Omental fat pad (tissue), 4 donors: Measurements from ENCODE around the gene MFAP5. TPM values are rescaled to one million over a fixed set of nuclear protein-coding genes. Genes with fewer than 3 reads are reported as not detected.

Experiments used
- ATAC-seq: fragments of 150-250 bp; one replicate; pipeline ENCODE4 v1.9.1; 2016; ENCODE audit warnings: mild to moderate bottlenecking, moderate library complexity; ENCODE audit not compliant: low FRiP score
- DNase-seq: peaks from one replicate; pipeline ENCODE4 v3.0.0-alpha.2; 2019; ENCODE audit warnings: low spot score
- total RNA-seq, 4 donors: library from RNA; depleted of rRNA; stranded (reverse); fragments of >200 nt; gene quantifications; one replicate each; pipeline ENCODE4 v1.1.0, GENCODE V29; 2016
- TF ChIP-seq, protein P1 (sequence below), 3 donors: fragments of 450-650 bp; IDR thresholded peaks; one replicate each; pipeline ENCODE4 v1.5.1; 2016 to 2017; ENCODE audit warnings: antibody characterized with exemption in 3 of 3, mild to moderate bottlenecking in 3 of 3, moderate library complexity in 2 of 3

The MFAP5 gene
- total RNA-seq, 4 donors from 2014 or later, result 34.5 to 793 (median 148) TPM

- TF ChIP-seq, protein P1, sequence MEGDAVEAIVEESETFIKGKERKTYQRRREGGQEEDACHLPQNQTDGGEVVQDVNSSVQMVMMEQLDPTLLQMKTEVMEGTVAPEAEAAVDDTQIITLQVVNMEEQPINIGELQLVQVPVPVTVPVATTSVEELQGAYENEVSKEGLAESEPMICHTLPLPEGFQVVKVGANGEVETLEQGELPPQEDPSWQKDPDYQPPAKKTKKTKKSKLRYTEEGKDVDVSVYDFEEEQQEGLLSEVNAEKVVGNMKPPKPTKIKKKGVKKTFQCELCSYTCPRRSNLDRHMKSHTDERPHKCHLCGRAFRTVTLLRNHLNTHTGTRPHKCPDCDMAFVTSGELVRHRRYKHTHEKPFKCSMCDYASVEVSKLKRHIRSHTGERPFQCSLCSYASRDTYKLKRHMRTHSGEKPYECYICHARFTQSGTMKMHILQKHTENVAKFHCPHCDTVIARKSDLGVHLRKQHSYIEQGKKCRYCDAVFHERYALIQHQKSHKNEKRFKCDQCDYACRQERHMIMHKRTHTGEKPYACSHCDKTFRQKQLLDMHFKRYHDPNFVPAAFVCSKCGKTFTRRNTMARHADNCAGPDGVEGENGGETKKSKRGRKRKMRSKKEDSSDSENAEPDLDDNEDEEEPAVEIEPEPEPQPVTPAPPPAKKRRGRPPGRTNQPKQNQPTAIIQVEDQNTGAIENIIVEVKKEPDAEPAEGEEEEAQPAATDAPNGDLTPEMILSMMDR (IDR thresholded peaks at IDR 0.05), result no peak
- DNase-seq (no peak), ATAC-seq (no peak)
Measured at GRCh38 chr12:8689681-8690080, 27.1 kb upstream of the MFAP5 start.

GRCh38 chr12:8687846-8688601 is 25.4 kb upstream of the MFAP5 start:
- DNase-seq, result no peak
- TF ChIP-seq, protein P1 (IDR thresholded peaks at IDR 0.05), result no peak
- peak; percentile 100 for ATAC-seq

DNA sequence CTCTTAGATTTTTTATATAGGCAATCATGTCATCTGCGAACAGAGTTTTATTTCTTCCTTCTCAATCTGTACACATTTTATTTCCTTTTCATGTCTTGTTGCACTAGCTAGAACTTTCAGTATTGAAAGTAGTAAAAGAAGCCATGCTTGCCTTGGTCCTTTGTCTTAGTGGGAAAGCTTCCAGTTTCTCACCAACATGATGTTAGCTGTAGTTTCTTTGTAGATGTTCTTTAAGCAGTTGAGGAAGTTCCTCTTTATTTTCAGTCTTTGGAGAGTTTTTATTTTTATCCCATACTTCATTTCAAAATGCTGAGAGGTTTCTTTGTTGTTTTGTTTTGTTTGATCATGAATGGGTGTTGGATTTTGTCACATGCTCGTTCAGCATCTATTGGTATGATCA is 22.4 kb upstream of the MFAP5 start:
- TF ChIP-seq, protein P1 (IDR thresholded peaks at IDR 0.05), result no peak
- ATAC-seq (no peak), DNase-seq (no peak)

DNA sequence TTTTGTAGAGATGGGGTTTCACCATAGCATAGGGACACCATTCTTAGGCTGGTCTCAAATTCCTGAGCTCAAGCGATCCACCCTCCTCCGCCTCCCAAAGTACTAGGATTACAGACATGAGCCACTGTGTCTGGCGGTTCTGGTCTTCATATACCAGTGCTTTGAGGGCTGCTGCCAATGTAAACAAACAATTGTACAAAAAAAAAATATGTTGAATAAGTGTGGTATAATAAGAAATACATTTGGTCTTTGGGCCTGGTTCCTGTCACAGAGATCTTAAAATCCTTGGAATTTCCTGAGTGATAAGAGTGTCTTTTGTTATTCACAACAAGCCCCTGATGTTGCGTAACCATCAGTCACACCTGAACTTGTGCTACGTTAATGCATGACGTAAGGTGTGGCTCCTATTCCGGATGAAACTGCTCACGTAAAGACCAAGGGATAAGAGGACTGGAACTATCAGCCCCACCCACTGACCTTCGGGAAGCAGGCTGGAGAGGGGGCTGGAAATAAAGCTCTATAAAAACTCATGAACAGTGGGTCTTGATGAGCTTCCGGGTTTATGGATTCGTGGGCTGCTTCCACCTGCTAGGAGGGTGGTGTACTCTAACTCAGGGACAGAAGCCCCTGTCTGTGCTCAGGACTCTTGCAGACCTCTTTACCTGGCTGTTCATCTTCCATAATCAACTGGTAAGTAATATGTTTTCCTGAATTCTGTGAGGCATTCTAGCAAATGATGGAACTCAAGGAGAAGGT is 18.7 kb upstream of the MFAP5 start:
- TF ChIP-seq, protein P1 (IDR thresholded peaks at IDR 0.05), result no peak
- DNase-seq (no peak), ATAC-seq (no peak)

DNA sequence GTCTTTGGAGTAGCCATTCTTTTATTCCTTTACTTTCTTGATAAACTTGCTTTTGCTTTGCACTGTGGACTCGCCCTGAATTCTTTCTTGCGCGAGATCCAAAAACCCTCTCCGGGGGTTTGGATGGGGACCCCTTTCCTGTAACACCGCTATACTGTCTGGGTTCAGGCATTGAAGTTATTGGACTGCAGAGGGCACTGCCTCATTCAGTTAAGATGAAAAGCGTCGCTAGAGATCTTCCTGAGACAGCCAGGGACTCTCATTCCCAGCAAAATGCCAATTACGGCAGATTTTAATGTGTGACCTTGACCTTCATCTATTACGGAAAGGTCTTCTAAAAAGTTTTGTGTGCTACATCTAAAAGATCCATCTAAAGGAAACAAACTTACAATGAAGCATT is 17.9 kb upstream of the MFAP5 start:
- TF ChIP-seq, protein P1 (IDR thresholded peaks at IDR 0.05), result no peak

GRCh38 chr12:8678661-8679111 is 16.1 kb upstream of the MFAP5 start:
- no peak for DNase-seq
- TF ChIP-seq, protein P1 (IDR thresholded peaks at IDR 0.05), result no peak
- no peak for ATAC-seq

More for the DNA sequence above, 17.9 kb upstream of the MFAP5 start:
- ATAC-seq (no peak), DNase-seq (no peak)
